ENCODE measurements around the gene LTK.
"Not testable (repeated sequence)": the region's sequence is repeated elsewhere in the genome, so short reads cannot be mapped to it uniquely, and the experiment has no call there.

Gene LTK

DNA sequence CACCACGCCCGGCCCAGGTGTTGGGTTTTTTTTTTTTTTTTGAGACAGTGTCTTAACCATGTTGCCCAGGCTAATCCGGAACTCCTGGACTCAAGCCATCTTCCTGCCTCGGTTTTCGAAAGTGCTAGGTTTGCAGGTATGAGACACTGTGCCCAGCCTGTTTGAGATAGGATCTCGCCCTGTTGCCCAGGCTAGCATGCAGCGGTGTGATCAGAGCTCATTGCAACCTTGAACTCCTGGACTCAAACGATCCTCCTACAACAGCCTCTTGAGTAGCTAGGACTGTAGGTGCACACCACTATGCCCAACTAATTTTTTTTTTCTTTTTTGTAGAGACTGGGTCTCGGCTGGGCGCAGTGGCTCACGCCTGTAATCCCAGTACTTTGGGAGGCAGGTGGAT lies 40.2 kb downstream of the LTK start:
- DNase-seq: no peak

GRCh38 chr15:41469644-41470043 lies 44.0 kb downstream of the LTK start:
- not testable (repeated sequence) for DNase-seq

GRCh38 chr15:41466711-41467110 lies 46.9 kb downstream of the LTK start:
- DNase-seq: no peak

DNA sequence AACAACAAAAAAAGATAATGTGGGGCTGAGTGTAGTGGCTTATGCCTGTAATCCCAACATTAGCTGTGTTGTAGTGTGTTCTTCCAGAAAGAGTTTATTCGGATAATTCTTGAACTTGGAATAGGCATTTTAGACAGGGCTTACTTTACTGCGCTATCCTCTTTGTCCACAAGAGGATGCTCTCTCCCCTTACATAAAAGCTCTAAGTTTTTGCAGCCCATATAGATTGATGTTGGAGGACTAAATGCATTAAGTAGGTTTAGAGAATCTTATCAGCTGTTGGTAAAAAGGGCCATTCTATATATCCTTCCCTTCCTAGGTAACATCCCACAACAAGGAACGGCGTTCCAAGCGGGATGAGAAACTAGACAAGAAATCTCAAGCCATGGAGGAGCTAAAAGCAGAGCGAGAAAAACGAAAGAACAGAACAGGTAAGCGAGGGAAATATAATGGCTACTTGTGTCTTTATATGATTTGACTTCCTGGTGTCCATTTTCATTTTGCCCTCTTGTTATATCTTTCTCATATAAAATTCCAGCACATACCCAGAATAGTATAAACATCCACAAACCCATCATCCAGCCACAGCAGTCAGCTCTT lies 47.7 kb downstream of the LTK start:
- DNase-seq: peak; percentile 6

- no peak for DNase-seq
These were observed 48.6 kb downstream of the LTK start for GRCh38 chr15:41464889-41465580.

GRCh38 chr15:41462084-41462795 lies 51.4 kb downstream of the LTK start:
- no peak for DNase-seq

Measured in stimulated activated naive CD4-positive, alpha-beta T cell treated with Interleukin-2 at 50 U/mL for 16 hours (primary cell).